ENCODE data around the gene PRKCH.

GRCh38 chr14:61355892-61356325 lies 34.5 kb downstream of the PRKCH start:
- TF ChIP-seq POLR2A (IDR thresholded peaks at IDR 0.05) (no peak), CTCF (IDR thresholded peaks at IDR 0.05) (no peak)
